DMS153 treated with DMSO at 0.1 percent for 48 hours (cell line): Measurements from ENCODE around the gene CRB3.
A peak's percentile ranks its signal among the peaks of the same experiment; 100 is the strongest.

Experiments used
- DNase-seq: peaks from one replicate; lab custom pipeline; 2025; ENCODE audit not compliant: unreplicated experiment; lab: John Stamatoyannopoulos, UW

CRB3 gene

GRCh38 chr19:6465663-6466062 is 1.6 kb downstream of the CRB3 start:
- DNase-seq = no peak

- DNase-seq = no peak
Observed at GRCh38 chr19:6466526-6467248, 2.6 kb downstream of the CRB3 start.

- DNase-seq = no peak
Observed at GRCh38 chr19:6467384-6467783, 3.3 kb downstream of the CRB3 start.

- DNase-seq = no peak
Observed at GRCh38 chr19:6470173-6470572, 6.1 kb downstream of the CRB3 start.

GRCh38 chr19:6471076-6471475 is 7.0 kb downstream of the CRB3 start:
- no peak for DNase-seq

- DNase-seq = no peak
Observed at GRCh38 chr19:6472713-6473112, 8.6 kb downstream of the CRB3 start.

- DNase-seq = no peak
Observed at GRCh38 chr19:6473647-6474046, 9.6 kb downstream of the CRB3 start.

- DNase-seq = peak; percentile 4
Observed at GRCh38 chr19:6475321-6476108, 11.4 kb downstream of the CRB3 start.

- peak; percentile 60 for DNase-seq
Observed at GRCh38 chr19:6476155-6476895, 12.3 kb downstream of the CRB3 start.

GRCh38 chr19:6476896-6477431 is 12.9 kb downstream of the CRB3 start:
- no peak for DNase-seq

GRCh38 chr19:6478815-6479214 is 14.7 kb downstream of the CRB3 start:
- no peak for DNase-seq

- no peak for DNase-seq
Observed at GRCh38 chr19:6479836-6480398, 15.8 kb downstream of the CRB3 start.

- no peak for DNase-seq
Observed at GRCh38 chr19:6480848-6481415, 16.9 kb downstream of the CRB3 start.

GRCh38 chr19:6481541-6482342 is 17.7 kb downstream of the CRB3 start, which contains the start of gene DENND1C:
Gene DENND1C, minus strand, starts transcription at chr19:6481787. Its CDS starts 92 bp downstream, at chr19:6481695.
- no peak for DNase-seq

- DNase-seq = no peak
Observed at GRCh38 chr19:6482343-6482686, 18.2 kb downstream of the CRB3 start.

GRCh38 chr19:6483235-6483634 is 19.2 kb downstream of the CRB3 start:
- DNase-seq = no peak

GRCh38 chr19:6484230-6484629 is 20.2 kb downstream of the CRB3 start:
- DNase-seq = no peak

- DNase-seq = no peak
Observed at GRCh38 chr19:6484831-6485230, 20.8 kb downstream of the CRB3 start.

GRCh38 chr19:6489278-6490061 is 25.4 kb downstream of the CRB3 start:
- no peak for DNase-seq
